Kidney glomerular epithelial cell (primary cell): ENCODE measurements around the gene DHX30.

ENCODE experiments used
- DNase-seq: peaks from one replicate; lab custom pipeline; 2025; lab: John Stamatoyannopoulos, UW

DHX30 gene

DNA sequence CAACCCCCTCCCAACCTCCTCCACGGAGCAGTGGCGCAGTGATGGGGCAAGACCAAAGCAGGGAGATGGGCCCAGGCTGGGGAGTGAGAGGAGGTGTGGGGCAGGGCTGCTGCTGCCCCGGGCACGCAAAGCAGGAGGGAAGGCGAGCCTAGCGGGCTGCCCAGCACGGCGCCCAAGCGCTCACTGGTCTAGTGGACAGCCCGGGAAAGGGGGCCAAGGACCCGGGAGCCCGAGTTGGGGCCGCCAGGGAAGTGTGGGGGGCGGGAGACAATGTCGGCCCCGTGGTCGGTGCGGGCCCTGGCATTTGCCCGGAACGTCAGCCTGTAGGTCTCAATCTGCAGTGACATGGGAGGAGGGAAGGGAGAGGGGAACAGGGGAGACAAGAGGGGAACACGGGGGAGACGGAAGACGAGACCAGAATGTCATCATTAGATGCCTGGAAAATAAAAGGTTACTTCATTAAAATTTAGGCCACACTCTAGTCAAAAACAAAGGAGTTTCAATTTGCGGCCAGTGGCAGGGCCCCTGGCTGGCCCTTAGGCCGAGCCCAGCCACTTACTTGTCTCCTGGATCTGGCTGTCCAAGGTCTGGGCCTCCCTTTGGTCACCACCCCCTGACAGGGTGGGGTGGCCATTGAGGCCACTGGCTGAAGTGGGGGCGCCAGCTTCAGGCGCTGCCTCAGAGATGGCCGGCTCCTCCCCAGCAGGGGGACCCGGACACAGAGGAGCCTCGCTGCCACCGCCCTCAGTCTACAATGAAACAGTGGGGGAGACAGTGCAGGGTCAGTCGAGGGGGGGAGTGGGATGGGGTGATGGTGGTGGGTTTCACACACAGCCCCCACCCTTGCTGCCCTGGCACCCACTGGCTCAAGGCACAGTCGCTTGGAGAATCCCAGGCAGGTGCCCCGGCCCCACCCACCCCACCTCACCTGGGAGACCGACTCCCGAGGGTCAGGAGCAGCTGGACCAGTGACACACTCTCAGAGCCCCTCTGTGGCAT, 50.0 kb downstream of the DHX30 start:
- DNase-seq = no peak

DNA sequence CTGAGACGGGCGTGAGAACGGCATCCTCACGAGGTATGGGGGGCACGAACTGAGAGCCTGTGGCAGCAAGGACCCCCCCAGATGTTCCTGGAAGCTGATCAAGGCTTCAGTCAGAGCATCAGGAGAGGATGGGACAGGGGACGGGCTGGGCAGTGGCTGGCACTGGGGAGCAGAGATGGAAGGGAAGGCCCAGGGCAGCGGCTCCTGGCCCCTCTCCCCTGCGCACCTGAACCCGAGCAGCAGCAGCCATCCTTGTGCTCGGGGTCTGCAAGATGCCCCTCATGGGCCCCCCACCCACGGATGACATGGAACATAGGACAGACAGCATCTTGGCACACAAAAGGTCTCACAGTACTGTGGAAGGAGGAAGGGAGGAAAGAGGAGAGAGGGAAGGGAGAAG, 51.3 kb downstream of the DHX30 start:
- no peak for DNase-seq

DNA sequence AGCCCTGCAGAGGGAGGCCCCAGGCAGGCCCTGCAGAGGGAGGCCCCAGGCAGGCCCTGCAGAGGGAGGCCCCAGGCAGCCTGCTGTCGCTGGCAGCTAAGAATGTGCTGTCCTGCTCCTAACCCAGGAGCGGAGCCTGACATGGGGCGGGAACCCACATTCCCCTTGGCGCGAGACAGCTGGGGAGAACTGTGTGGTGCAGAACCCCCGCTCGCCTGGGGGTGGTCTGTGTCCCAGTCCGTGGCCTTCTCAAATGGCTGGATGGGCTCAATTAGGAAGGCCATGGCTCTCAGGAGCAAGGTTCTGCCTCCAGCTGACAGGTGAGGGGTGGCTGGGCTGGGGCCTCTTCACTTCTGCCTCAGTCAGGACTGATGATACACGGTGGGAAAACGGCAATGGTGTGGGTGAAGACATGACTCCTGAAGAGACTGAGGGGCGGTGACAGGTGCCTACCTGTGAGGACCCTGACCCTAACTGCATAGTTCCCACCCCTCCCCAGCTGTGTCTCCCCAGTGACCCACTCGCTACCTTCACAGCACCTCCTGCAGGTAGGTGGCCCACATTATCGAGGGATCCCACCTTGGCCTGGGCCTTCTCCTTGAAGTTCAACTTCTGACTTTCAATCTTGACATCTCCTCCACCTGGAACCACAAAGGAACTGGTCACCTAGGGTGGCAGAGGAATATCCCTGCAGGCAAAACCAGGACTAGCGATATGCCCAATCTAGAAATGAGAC, 52.0 kb downstream of the DHX30 start:
- no peak for DNase-seq

DNA sequence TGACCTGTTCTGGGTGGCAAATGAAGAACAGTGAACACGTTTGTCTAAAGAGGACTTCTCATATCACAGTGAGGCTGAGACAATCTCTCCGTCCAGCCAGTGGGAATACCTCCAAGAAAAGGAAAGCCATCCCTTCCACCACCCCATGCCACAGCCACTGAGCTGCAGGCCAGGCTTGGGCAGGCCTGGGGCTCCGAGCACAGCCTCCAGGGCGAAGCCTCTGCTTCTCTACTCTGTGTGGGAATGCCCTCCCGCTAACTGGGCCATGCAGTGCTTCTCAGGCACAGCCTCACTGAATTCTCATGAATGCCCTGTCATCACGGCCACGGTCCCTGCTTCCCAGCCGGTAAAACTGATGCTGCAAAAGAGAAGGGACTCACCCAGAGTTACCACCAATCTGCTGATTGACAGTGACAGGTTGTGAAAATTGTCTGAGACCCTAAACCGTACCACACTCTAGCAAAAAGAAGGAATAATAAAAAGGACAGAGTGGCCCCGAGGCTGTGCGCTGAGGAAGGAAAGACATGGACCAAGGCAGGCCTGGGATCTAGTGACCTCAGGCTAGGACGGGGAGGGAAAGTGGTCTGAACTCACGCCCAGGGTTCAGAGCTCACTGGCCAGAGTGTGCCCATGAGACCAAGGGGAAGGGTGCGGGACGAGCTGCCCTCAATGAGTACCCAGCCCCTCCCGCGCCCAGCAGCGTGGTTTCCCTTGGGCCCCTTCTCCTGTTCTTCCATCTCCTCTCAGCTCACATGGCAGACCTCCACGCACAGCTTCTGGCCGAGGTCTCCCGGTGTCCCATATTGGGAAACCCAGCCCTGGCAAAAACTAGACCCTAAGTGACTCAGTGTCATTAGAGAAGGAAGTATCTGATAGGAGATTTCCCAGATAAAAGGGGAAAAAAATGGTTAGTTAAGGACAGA, 52.8 kb downstream of the DHX30 start:
- no peak for DNase-seq

DNA sequence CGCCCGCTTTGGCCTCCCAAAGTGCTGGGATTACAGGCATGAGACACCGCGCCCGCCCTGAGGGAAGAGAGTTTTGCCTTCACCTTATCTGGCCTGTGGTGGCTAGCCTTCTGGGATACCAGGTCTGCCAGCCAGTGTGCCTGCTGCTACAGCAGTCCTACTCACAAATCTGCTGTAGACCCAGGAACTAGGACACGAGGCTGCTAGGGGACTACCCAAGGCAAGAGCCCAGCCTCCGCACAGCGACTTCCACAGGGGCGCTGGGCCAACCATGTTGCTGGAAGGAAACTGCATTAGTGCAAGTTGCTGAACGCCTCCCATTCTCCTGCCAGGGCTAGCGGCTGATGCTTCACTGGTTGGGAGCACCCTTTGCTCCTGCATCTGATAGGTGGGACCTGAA, 53.7 kb downstream of the DHX30 start:
- no peak for DNase-seq

DNA sequence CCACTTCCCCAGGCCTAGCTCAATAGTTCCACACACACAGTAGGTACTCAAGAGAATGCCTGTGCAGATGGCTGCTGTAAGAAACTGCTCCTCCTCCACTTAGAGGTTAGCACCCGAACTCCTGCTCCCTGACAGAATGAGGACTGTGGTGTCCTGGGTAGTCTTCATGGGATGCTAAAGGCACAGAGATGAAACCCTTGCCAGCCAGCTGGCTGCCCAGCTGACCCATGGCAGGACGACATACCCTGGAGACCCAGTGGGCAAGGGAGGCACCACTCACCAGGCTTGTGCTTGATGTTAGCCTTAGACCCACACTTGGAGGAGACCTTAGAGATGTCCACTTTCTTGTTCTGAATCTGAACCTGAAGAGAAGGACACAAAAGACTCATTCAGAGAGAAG, 54.2 kb downstream of the DHX30 start:
- no peak for DNase-seq

DNA sequence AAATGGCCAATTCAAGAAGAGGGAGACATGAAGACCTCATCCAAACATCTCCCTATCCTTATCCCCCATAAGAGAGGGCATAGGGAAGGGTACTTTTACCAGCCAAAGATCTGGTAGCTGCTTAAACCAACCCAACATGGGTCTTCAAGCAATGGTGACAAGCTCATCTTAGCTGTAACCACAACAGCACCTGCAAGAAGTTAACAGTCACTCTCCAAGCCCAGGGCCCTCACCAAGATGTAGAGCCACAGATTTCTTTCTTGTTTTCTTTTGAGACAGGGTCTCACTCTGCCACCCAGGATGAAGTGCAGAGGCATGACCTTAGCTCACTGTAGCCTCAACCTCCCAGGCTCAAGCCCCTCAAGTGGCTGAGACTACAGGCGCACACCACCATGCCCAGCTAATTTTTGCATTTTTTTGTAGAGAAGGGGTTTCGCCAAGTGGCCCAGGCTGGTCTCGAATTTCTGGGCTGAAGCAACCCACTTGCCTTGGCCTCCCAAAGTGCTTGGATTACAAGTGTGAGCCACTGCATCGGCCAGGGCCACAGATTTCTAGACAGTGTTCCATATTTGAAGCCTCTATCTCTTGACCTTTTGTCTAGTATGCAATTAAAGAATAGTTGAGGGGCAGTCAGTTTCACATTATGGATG, 57.1 kb downstream of the DHX30 start:
- no peak for DNase-seq

DNA sequence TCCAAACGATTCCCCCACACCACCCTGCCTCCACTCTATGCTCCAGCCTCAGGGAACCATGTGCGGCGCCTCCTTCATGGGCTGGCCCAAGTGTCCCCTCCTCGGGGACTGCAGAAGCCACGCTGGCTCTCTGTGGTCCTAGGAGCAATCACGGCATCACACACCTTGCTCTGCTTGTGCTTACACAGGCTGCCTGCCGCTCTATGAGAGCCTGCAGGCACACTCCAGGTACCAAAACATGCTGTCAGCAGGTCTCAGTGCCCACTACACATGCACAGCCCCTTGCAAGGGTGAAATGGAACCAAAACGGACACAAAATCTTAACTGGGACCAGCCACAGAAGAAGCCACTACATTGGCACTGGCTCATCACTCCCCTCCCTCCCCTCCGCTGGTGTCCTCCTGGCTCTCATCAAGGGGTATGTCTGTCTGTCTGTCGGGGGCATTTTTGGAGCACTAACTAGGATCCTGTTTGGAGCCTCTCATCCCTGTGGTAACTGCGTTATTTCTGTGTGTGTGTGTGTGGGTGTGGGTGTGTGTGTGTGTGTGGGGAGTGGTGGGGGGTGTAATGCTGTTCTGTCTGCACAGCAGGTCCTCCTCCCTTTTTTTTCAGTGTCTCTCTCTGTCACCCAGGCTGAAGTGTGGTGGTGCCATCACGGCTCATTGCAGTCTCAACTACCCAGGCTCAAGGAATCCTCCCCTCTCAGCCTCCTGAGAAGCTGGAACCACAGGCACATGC, 60.6 kb downstream of the DHX30 start:
- DNase-seq = no peak

DNA sequence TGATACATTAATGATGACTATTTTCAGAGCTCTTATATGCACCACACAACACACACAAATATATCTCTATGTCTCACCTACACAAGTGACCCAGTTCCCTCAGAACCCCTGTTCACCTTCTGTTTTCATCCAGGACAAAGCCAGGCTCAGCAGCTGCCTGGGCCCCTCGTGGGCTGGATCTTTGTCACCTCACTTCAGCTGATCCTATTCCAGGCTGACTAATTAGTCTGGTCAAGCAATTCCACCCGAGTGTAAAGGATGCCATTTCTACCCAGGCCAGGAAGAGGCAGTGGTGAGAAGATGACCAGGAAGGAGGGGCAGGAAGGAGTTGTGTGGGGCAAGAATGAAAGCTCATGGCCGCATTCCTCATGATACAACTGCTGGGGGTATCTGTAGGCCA, 62.3 kb downstream of the DHX30 start:
- no peak for DNase-seq

DNA sequence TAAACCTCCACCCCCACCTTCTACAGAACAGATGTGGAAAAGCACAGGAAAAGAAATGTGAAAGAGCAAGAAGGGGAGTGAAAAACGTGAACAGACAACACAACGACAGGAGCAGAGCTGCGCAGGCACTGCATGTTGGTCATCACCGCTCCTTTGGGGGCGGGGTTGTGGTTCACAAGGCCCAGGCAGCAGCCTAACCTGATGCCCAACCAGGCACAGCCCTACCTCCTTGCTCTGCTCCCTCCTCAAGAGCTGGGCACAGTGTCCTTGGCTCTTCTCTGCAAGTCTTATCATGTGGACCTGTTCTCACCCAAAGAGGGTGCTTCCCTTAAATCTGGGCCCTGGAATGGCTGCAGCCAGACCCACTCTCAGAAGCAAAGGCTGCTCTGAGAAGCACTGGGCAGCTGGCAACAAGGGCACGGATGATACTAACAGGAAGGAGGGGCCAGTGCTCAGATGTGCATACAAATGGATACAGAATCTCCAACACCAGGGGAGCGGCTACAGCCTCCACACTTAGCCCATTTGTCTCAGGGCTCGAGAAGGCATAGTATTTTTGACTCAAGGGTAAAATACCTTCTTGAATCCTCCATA, 64.6 kb downstream of the DHX30 start:
- DNase-seq = no peak

DNA sequence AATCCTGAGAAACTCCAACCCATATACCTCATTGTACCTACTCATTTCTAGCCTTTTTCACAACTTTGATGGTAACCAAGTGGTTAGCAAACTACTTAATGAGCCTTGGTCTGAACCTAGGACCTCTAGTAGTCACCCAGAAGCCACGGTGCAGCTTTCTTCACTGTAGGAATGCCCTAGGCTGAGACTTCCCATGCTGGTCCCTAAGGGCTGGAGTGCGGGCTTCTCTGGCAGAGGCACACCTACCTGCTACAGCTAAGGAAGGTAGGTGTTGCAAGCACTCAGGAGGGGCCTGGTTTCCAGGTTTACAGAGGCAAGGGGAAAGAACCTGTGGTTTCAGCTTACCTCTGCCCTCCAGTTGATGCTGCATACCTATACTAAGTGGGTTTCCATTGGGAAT, 65.4 kb downstream of the DHX30 start:
- no peak for DNase-seq

DNA sequence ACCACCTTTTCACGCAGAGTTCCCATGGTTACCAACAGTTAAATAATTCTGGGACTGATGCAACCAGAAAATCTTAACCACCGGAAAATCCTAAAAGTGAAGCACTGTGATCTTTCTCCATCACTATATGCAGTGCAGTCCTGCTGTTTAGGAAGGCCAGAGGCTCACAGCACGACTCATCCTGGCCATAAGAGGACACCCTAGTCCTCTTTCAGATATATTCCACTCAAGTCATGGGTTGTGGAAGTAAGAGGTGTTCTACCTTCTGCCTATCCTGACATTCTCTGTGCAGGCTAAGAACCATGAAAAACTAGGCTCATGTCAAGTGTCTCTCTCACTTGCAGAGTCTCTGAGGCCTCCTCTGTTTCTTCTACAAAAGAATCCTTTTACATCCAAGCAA, 67.2 kb downstream of the DHX30 start:
- no peak for DNase-seq

DNA sequence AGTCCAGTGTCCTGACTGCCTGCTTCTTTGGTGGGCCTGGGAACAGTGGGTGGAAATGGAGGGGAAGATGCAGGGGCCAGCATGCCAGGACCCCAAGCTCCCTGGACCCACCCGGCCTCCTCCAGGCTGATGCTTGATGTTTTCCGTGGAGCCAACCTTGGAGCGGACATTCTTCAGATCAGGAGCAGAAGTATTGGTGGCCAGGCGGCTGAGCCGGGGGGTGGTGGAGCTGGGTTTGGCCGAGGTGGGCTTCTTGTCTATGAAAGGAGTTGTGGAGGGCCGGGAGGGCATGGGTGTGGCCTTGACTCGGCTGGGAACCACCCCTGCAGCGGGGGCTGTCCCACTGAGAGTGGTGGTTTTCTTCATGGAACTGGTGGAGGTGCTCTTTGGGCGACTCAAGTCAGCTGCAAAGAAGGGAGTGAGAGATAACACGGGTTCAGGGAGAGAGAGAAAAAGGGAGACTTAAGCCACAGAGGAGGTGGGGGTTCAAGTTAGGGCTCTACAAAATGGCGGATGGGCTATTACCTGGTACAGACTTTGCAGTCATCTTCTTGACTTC, 67.8 kb downstream of the DHX30 start:
- DNase-seq = no peak

DNA sequence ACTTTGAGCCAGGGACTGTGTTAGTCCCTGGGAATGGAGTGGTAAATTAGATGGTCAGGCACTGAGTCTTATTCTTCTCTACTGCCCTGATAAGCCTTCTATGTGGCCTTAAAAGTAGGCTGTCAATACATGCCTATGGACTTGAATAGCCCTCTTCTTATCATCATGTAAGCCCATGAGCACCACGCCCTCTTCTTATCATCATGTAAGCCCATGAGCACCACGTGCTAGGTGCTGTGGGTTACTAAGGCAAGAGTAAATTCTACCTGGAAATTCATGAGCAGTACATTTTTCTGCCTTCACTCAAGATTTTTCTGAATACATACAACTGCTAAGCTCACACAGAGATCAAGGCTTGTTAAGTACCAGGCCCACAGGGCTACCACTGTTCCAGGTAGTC, 68.5 kb downstream of the DHX30 start:
- no peak for DNase-seq

DNA sequence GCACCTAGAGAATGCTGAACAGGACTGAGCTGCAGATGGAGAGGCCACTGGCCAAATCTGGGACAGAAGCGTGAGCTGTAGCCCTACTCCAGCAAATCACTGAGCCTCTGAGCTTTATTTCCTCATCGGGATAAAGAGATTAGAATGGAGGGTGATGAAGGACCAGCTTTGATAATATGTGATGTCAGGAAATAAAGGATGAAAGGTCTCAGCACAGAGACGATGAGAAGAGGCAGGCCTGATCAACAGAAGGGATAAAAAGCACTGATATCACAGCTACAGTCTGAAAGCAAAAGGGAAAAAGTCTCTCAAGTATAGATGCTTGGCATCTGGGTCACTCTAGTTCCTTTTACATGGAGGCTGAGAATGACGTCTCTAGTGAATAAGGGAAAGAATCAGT, 70.0 kb downstream of the DHX30 start:
- no peak for DNase-seq

DNA sequence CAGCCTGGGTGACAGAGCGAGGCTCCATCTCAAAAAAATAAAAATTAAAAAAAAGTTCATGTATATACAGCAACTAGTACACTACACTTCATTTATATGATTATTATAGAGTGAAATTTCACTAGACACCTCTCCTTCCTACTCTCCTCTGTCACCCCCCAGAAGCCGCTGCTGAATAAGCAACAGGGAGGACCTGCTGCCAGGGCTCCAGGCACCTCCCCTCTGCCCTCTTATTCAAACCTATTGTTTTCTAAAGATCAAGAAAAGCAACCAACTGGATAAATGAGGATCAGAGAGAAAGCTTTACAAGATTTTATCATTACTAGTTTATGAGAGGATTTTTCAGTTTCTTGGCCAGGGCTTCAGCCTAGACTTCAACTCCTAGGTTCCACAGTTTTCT, 71.5 kb downstream of the DHX30 start:
- no peak for DNase-seq

DNA sequence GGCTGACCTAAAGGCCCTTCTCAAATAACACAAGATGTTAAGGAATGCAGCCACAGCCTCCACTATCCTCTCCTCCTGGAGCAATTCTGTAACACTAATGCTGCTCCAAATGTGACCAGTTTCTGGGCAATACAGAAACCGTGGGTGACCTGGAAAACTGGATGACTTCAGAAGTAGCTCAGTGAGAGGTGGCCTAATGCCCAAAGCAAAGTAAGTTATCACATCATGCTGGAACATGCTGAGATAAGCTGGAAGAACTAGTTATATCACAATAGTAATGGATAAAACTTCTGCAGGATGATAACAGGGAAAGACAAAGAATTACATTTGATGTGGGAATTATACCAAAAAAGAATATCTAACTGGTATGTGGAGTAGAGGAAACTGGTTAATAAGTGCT, 72.0 kb downstream of the DHX30 start:
- no peak for DNase-seq

DNA sequence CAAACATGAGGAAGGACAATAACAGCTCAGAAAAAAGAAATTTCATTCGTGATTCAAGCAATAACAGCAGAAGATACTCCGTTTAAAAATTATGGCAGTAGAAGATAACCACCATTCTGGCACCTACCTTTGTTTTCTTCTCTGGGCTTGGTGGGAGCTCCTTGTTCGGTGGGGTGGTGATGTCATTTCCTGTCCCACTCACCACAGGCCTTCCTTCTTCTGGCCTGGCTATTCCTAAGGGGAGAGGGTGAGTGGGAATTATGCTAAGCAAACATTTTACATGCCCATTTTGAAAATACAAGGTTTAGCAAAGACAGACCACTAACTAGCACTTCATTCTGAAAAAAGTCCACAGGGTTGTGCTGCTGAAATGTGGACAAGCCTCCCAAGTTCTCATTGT, 74.4 kb downstream of the DHX30 start:
- DNase-seq = no peak

DNA sequence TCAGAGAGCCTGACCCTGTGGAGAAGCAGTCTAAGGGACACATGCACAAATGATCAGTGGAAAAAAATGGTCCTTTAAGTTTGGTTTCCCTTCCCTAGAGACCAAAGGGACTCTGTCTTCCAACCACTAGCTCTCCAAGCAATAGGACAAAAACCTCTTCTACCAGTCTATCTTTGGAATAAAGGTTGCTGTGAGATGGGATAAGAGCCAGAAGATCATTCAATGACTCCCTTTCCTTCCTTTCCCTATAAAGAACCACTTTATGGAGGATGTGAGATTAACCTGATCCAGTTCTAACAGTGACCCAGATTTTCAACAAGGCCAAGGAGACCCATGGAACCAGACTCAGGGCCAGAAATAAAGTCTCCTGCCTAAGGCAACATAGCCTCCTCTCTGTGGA, 74.8 kb downstream of the DHX30 start:
- DNase-seq = no peak

DNA sequence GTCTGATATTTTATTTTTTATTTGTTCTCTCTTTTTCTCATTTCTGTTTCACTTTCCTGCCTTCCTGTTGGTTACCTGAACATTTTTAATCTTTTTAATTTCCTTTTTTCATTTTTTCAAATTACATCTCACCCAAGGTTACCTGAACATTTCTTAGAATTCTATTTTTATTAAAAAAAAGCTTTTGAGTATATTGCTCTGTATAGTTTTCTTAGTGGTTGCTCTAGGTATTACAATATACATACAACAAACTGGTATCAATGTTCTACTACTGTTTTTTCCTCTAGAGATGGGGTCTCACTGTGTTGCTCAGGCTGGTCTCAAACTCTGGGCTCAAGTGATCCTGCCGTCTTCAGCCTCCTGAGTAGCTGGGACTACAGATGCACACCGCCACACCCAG, 79.4 kb downstream of the DHX30 start:
- no peak for DNase-seq
